Activated effector memory CD4-positive, alpha-beta T cell treated with anti-CD3 and anti-CD28 coated beads, Interleukin-2, amount 50 U/mL, for 16 hours (primary cell): ENCODE results near the gene PAPSS2.
"Not testable (repeated sequence)": the region's sequence is repeated elsewhere in the genome, so short reads cannot be mapped to it uniquely, and the experiment has no call there.

Experiments
- DNase-seq: peaks from one replicate; pipeline ENCODE4 v3.0.0-alpha.2; 2020

PAPSS2 gene

GRCh38 chr10:87643920-87644319 is 15.8 kb upstream of the PAPSS2 start:
- no peak for DNase-seq

- not testable (repeated sequence) for DNase-seq
These were observed 15.2 kb upstream of the PAPSS2 start for GRCh38 chr10:87644500-87644899.

GRCh38 chr10:87646192-87646909 is 13.3 kb upstream of the PAPSS2 start:
- no peak for DNase-seq

- no peak for DNase-seq
These were observed 12.7 kb upstream of the PAPSS2 start for GRCh38 chr10:87646935-87647334.

- no peak for DNase-seq
These were observed 8.7 kb upstream of the PAPSS2 start for GRCh38 chr10:87650838-87651589.

- DNase-seq, result no peak
These were observed 7.9 kb upstream of the PAPSS2 start for GRCh38 chr10:87651801-87652200.

GRCh38 chr10:87652261-87652660 is 7.4 kb upstream of the PAPSS2 start:
- DNase-seq, result no peak

GRCh38 chr10:87654212-87654611 is 5.5 kb upstream of the PAPSS2 start:
- DNase-seq, result no peak

GRCh38 chr10:87656431-87657072 is 3.1 kb upstream of the PAPSS2 start:
- no peak for DNase-seq

GRCh38 chr10:87657371-87657770 is 2.3 kb upstream of the PAPSS2 start:
- no peak for DNase-seq

- DNase-seq, result no peak
These were observed 1.3 kb upstream of the PAPSS2 start for GRCh38 chr10:87658321-87658795.

GRCh38 chr10:87658858-87659555 is 671 bp upstream of the PAPSS2 start:
- DNase-seq, result no peak

- DNase-seq, result no peak
These were observed 931 bp downstream of the PAPSS2 start for GRCh38 chr10:87660484-87661133.

GRCh38 chr10:87661861-87662785 is 2.4 kb downstream of the PAPSS2 start:
- DNase-seq, result no peak

GRCh38 chr10:87664276-87664701 is 4.6 kb downstream of the PAPSS2 start:
- DNase-seq, result no peak

- no peak for DNase-seq
These were observed 7.8 kb downstream of the PAPSS2 start for GRCh38 chr10:87667493-87667892.

GRCh38 chr10:87668324-87669074 is 8.8 kb downstream of the PAPSS2 start:
- no peak for DNase-seq

GRCh38 chr10:87669752-87670151 is 10.1 kb downstream of the PAPSS2 start:
- DNase-seq, result no peak

- DNase-seq, result no peak
These were observed 10.9 kb downstream of the PAPSS2 start for GRCh38 chr10:87670586-87670985.

- DNase-seq, result no peak
These were observed 11.6 kb downstream of the PAPSS2 start for GRCh38 chr10:87671139-87671815.
